Cardiac fibroblast (primary cell): ENCODE measurements around the gene MGST2.

Experiments used
- DNase-seq, 2 donors: peaks; one replicate each; pipeline versions ENCODE4 v3.0.0 to v3.0.0-alpha.2; 2010; ENCODE audit warnings: low read depth in 2 of 2
- H3K4me3 ChIP-seq, 2 donors: replicated peaks in 1 of 2; 1 replicate in 1 of 2; 2 replicates in 1 of 2; pipeline ENCODE4 v1.5.1; 2011; ENCODE audit warnings: low read depth in 2 of 2, low read length in 2 of 2, mild to moderate bottlenecking in 2 of 2, moderate library complexity in 1 of 2
- TF ChIP-seq, protein P1 (sequence below): IDR thresholded peaks from one replicate; pipeline ENCODE4 v1.5.1; 2011; ENCODE audit warnings: low read depth, mild to moderate bottlenecking, low read length, inconsistent platforms

MGST2 gene

DNA sequence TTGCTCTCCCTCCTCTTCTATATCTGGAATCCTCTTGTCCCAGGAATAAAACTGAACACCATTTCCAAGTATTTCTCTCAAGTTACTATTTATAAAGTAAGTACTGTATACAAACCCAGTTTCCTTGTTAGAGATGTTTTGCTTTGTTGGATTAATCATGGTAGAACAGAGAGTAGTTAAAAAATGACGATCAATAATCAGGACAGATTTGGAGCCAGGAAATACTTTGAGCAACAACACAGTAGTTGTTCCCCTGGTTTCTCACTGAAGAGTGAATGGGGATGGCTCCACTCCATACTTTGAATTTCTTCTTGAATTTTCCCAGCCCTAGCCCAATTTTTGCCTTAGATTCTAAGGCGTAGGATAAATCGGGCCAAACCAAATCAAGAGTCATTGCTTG, 21.4 kb downstream of the MGST2 start:
- TF ChIP-seq, protein P1, sequence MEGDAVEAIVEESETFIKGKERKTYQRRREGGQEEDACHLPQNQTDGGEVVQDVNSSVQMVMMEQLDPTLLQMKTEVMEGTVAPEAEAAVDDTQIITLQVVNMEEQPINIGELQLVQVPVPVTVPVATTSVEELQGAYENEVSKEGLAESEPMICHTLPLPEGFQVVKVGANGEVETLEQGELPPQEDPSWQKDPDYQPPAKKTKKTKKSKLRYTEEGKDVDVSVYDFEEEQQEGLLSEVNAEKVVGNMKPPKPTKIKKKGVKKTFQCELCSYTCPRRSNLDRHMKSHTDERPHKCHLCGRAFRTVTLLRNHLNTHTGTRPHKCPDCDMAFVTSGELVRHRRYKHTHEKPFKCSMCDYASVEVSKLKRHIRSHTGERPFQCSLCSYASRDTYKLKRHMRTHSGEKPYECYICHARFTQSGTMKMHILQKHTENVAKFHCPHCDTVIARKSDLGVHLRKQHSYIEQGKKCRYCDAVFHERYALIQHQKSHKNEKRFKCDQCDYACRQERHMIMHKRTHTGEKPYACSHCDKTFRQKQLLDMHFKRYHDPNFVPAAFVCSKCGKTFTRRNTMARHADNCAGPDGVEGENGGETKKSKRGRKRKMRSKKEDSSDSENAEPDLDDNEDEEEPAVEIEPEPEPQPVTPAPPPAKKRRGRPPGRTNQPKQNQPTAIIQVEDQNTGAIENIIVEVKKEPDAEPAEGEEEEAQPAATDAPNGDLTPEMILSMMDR, result no peak
- no peak overlapping the region for H3K4me3 ChIP-seq
- no peak for DNase-seq

DNA sequence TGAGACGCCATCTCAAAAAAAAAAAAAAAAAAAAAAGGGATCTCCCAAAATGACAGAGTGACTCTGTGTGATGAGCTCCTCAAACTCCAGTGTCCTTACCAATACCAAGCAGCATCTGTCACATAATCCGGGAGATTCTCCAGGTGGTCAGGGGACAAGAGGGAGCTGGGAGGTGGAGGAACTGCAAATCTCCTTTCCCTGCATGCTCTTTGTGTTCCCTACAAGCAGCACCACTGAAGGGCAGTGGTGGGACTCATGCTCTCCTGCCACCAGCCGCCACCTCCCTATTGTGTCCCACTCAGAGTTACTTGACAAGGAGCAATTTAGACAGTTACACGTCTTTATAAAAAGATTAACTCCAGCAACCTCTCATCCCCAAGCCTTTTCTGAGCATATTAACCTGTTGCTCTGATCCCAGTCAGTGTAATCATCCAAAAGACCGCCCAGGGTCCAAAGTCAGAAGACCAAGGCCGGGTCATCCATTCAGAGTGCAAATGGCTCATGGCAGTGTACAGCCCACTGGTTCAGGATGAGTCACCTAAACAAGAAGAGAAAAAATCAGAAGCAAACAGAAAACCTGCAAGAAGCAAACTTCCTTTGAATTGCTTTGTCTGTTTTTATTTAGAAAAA, 23.6 kb downstream of the MGST2 start:
- peak in 1 of 2 donors; percentile 5 for DNase-seq
- TF ChIP-seq, protein P1, result no peak
- no peak overlapping the region for H3K4me3 ChIP-seq

DNA sequence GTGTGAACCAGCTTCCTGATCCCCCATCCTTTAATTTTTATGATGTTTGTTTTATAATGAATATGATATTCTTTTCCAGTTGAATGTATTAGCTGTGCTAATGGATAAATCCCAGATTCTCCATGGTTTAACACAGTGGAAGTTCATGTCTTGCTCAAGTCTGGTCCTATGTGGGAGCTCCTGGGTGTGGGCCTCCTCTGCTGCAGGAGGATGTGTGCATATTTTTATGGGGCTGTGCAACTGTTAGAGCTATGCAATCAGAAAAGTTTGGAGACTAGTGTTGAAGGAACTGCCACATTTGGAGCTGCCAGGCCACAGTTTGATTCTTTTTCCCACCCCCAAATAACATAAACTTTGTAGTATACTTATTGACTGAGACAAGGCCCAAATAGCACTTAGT, 24.8 kb downstream of the MGST2 start:
- TF ChIP-seq, protein P1, result no peak

GRCh38 chr4:139692309-139693012, 26.8 kb downstream of the MGST2 start:
- TF ChIP-seq, protein P1, result peak; percentile 17
- H3K4me3 ChIP-seq, result no peak overlapping the region

More for the DNA sequence above, 24.8 kb downstream of the MGST2 start:
- H3K4me3 ChIP-seq, result no peak overlapping the region
- DNase-seq, result no peak

DNA sequence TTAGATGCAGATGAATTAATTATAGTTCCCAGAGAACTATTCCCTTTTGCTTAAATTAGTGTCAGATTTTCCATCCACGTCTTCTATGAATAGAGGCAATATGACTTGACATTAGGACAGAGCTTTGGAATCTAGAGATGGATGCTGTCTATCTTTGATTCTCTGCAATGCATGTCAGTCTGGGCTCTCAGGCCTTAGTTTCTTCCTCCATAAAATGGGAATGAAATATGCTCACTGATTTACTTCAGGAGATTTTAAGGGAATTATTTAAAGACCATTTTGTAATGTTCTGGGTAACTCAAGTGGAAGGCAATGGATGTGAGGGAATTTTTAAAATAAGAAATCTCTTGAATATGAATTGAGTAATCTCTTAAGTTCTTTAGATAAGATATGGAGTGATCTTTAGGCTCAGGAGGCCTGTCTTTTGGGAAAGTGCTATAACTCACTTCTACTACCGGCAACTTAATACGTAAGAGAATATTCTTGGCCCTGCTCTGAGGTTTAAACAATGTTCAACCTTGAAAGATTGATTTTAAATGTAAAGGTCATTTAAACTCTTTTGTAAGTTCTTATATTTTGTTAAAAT, 29.0 kb downstream of the MGST2 start:
- DNase-seq, result no peak
- no peak overlapping the region for H3K4me3 ChIP-seq
- TF ChIP-seq, protein P1, result no peak

More at GRCh38 chr4:139692309-139693012, 26.8 kb downstream of the MGST2 start:
- peak in 1 of 2 donors; percentile 9 for DNase-seq

- H3K4me3 ChIP-seq, result no peak overlapping the region
- DNase-seq, result no peak
- TF ChIP-seq, protein P1, result no peak
Measured at GRCh38 chr4:139696491-139696890, 30.9 kb downstream of the MGST2 start.
